Kidney epithelial cell (primary cell): ENCODE measurements around the gene CWC27. TPM values are rescaled to one million over a fixed set of nuclear protein-coding genes. Genes with fewer than 3 reads are reported as not detected.

Source experiments
- DNase-seq: peaks from one replicate; pipeline ENCODE4 v3.0.0-alpha.2; 2010; ENCODE audit warnings: low read depth
- H3K27me3 ChIP-seq: 2 replicates; pipeline ENCODE4 v1.6.0; 2011; ENCODE audit warnings: low read length; ENCODE audit not compliant: control insufficient read depth, insufficient read depth
- H3K36me3 ChIP-seq: 2 replicates; pipeline ENCODE4 v1.5.1; 2011; ENCODE audit warnings: low read length; ENCODE audit not compliant: control insufficient read depth, insufficient read depth
- H3K4me3 ChIP-seq: 2 replicates; pipeline ENCODE4 v1.5.1; 2011; ENCODE audit warnings: low read depth, mild to moderate bottlenecking, control low read depth, low read length
- CTCF ChIP-seq: IDR thresholded peaks from 2 replicates; pipeline ENCODE4 v1.5.1; 2011; ENCODE audit warnings: mild to moderate bottlenecking, moderate library complexity, low read length, control low read depth, inconsistent platforms; ENCODE audit not compliant: insufficient read depth, poor library complexity, severe bottlenecking
- total RNA-seq: library from RNA; depleted of rRNA; stranded (reverse); fragments of >200 nt; gene quantifications from 2 replicates; pipeline ENCODE4 v1.2.3, GENCODE V29; 2015

CWC27 gene
- total RNA-seq, 1 donor from 2014 or later, result 23.6 TPM

GRCh38 chr5:65015767-65016166 lies 247.0 kb downstream of the CWC27 start:
- H3K36me3 ChIP-seq, result no peaks in the 10 kb centered on the region
- DNase-seq, result no peak
- no peak overlapping the region for H3K4me3 ChIP-seq
- H3K27me3 ChIP-seq, result no peaks in the 10 kb centered on the region
- no peak for TF ChIP-seq CTCF

- DNase-seq, result no peak
- Histone ChIP-seq H3K36me3 (no peaks in the 10 kb centered on the region), H3K4me3 (no peak overlapping the region), H3K27me3 (no peaks in the 10 kb centered on the region)
- no peak for TF ChIP-seq CTCF
Measured at GRCh38 chr5:65017636-65018035, 248.9 kb downstream of the CWC27 start.

GRCh38 chr5:65018763-65019162 lies 250.0 kb downstream of the CWC27 start:
- no peak for DNase-seq
- Histone ChIP-seq H3K27me3 (no peaks in the 10 kb centered on the region), H3K4me3 (no peak overlapping the region), H3K36me3 (no peaks in the 10 kb centered on the region)
- TF ChIP-seq CTCF, result no peak

GRCh38 chr5:65020492-65020891 lies 251.8 kb downstream of the CWC27 start:
- no peaks in the 10 kb centered on the region for H3K27me3 ChIP-seq
- DNase-seq, result no peak
- no peak for TF ChIP-seq CTCF

GRCh38 chr5:65021527-65022226 lies 252.9 kb downstream of the CWC27 start:
- H3K36me3 ChIP-seq, result no peaks in the 10 kb centered on the region
- no peak overlapping the region for H3K4me3 ChIP-seq
- TF ChIP-seq CTCF, result no peak
- H3K27me3 ChIP-seq, result no peaks in the 10 kb centered on the region
- DNase-seq, result no peak

More at GRCh38 chr5:65020492-65020891, 251.8 kb downstream of the CWC27 start:
- Histone ChIP-seq H3K36me3 (no peaks in the 10 kb centered on the region), H3K4me3 (no peak overlapping the region)

GRCh38 chr5:65022932-65023331 lies 254.2 kb downstream of the CWC27 start:
- Histone ChIP-seq H3K4me3 (no peak overlapping the region), H3K36me3 (no peaks in the 10 kb centered on the region), H3K27me3 (no peaks in the 10 kb centered on the region)
- no peak for DNase-seq
- no peak for TF ChIP-seq CTCF
